Astrocyte of the spinal cord (primary cell): ENCODE measurements around the gene DNAH3.
"Not testable (repeated sequence)": the region's sequence is repeated elsewhere in the genome, so short reads cannot be mapped to it uniquely, and the experiment has no call there.

ENCODE experiments used
- DNase-seq: peaks from one replicate; pipeline ENCODE4 v3.0.0; 2011; ENCODE audit warnings: low read depth, low spot score
- H3K4me3 ChIP-seq: 2 replicates; pipeline ENCODE4 v1.5.1; 2011; ENCODE audit warnings: low read depth, mild to moderate bottlenecking, low read length, moderate library complexity
- CTCF ChIP-seq: IDR thresholded peaks from 2 replicates; pipeline ENCODE4 v1.5.1; 2012; ENCODE audit warnings: low read depth, mild to moderate bottlenecking, low read length, inconsistent platforms
- in situ Hi-C: cut with HindIII; loops from 2 replicates; pipeline ENCODE4 v1.10.0; 2017; ENCODE audit warnings: low sequenced_read_pairs

DNAH3 gene

GRCh38 chr16:21152160-21153030 lies 1.7 kb upstream of the DNAH3 start:
- in situ Hi-C loops, DNase-seq: not testable (repeated sequence)

GRCh38 chr16:21145738-21146137 lies 4.9 kb downstream of the DNAH3 start:
- in situ Hi-C loops: no loop called here
- no peak for TF ChIP-seq CTCF
- no peak overlapping the region for H3K4me3 ChIP-seq
- DNase-seq: no peak

More at GRCh38 chr16:21152160-21153030, 1.7 kb upstream of the DNAH3 start:
- not testable (repeated sequence) for H3K4me3 ChIP-seq

GRCh38 chr16:21134053-21134452 lies 16.6 kb downstream of the DNAH3 start:
- DNase-seq: no peak
- H3K4me3 ChIP-seq: no peak overlapping the region
- in situ Hi-C loops: no loop called here
- no peak for TF ChIP-seq CTCF

GRCh38 chr16:21130811-21131210 lies 19.8 kb downstream of the DNAH3 start:
- in situ Hi-C loops: no loop called here
- TF ChIP-seq CTCF: no peak
- DNase-seq: no peak
- no peak overlapping the region for H3K4me3 ChIP-seq

GRCh38 chr16:21128991-21129390 lies 21.7 kb downstream of the DNAH3 start:
- in situ Hi-C loops: no loop called here
- H3K4me3 ChIP-seq: no peak overlapping the region
- TF ChIP-seq CTCF: no peak
- DNase-seq: no peak

- TF ChIP-seq CTCF: no peak
- DNase-seq: no peak
- in situ Hi-C loops: no loop called here
- no peak overlapping the region for H3K4me3 ChIP-seq
Measured at GRCh38 chr16:21126518-21126917, 24.1 kb downstream of the DNAH3 start.

- H3K4me3 ChIP-seq: no peak overlapping the region
- TF ChIP-seq CTCF: no peak
- in situ Hi-C loops: no loop called here
- DNase-seq: no peak
Measured at GRCh38 chr16:21125191-21125590, 25.5 kb downstream of the DNAH3 start.
